GM21526 (cell line): Measurements from ENCODE around the gene TMCC1.
"Not testable (repeated sequence)": the region's sequence is repeated elsewhere in the genome, so short reads cannot be mapped to it uniquely, and the experiment has no call there.

Experiments
- ATAC-seq: cut with Tn5 transposase; IDR thresholded peaks from one replicate; pipeline ENCODE4 v1.9.1; 2021; ENCODE audit warnings: moderate library complexity; ENCODE audit not compliant: unreplicated experiment, low FRiP score

The TMCC1 gene

GRCh38 chr3:129892857-129893580 is 492 bp downstream of the TMCC1 start:
- ATAC-seq = peak; percentile 54

- no peak for ATAC-seq
Observed at GRCh38 chr3:129892486-129892856, 1.0 kb downstream of the TMCC1 start.

DNA sequence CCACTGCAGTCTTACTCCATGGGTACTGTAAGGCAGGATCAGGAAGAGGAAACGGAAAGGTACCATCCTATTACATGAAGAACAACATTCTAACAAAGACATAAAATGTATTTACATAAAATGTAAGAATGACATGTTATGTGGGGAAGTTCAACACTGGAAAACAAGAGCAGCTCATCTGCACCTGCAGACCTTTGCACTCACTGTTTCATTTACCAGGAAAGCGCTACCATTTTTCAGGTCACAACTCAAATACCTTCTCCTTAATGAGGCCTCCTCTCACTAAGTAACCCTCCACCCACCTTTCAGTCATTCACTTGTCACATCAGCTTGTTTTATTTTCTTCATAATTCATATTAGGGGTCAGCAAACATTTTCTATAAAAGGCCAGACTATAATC is 2.6 kb downstream of the TMCC1 start:
- ATAC-seq = no peak

DNA sequence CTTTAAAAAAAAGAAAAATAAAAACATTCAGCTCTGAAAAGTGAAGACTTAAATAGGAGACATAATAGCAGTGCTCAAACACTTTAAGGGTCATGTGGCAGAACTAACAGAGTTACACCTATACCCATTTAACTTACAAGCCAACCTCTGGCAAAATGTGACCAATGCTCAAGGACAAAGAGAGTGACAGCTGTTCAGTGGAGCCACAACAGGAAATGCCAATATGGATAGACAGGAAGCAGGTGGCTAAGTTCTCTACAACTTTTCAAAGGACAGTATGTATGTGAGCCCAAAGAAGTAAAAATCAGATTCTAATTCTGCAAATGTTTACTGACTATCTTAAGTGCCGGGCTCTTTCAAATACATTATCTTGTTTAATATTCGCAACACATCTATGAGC is 3.4 kb downstream of the TMCC1 start:
- no peak for ATAC-seq

DNA sequence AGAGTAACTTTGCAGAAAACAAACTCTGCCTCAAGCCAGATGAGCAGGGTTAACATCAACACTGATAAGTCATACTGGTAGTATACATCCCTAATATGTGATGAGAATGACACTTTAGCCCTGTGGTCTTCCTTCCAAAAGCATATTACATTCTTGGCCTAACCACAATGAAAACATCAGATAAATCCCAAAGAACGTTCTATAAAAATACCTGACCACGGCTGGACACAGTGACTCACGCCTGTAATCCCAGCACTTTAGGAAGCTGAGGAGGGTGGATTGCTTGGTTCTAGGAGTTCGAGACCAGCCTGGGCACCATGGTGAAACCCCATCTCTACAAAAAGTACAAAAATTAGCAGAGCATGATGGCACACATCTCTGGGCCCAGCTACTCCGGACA is 4.7 kb downstream of the TMCC1 start:
- no peak for ATAC-seq

GRCh38 chr3:129881261-129881660 is 12.2 kb downstream of the TMCC1 start:
- no peak for ATAC-seq

GRCh38 chr3:129878355-129878754 is 15.2 kb downstream of the TMCC1 start:
- ATAC-seq = no peak

DNA sequence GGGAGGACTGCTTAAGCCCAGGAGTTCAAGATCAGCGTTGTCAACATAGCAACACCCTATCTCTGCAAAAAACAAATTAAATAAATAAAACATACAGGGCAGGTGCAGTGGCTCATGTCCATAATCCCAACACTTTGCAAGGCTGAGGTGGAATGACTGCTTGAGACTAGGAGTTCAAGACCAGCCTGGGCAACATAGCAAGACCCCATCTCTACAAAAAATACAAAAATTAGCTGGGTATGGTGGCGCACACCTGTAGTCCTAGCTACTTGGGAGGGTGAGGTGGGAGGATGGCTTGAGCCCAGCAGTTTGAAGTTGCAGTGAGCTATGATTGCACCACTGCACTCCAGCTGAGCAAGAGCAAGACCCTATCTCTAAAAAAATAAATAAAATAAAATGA is 19.0 kb downstream of the TMCC1 start:
- ATAC-seq = not testable (repeated sequence)

GRCh38 chr3:129868912-129869311 is 24.6 kb downstream of the TMCC1 start:
- ATAC-seq = no peak

DNA sequence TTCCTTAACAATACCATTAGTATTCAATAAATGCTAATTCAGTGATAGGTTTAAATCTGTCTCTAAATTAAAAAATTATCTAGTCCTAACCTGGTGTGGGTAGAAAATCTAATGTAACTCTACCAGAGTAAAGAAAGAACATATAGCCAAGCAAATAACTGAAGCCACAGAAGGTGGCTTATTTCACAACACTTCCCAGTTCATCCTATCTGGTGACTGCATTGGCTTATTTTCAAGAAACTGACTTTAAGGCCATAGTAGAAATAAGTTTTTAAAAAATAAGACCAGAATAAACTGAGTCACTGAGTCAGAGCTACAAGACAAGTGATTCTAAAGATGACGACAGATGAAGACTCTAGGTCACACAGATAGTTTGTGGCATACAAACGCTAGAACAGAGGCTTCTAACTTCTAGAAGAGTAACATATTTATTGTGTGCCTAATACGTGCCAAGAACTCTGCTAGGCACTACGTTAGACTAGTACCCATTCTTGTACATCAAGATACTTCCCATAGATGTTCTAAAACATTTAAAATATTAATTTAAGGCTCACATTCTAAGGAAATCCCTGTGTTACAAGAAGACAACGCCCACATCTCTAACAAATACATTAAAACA is 25.9 kb downstream of the TMCC1 start:
- no peak for ATAC-seq

GRCh38 chr3:129865806-129866205 is 27.7 kb downstream of the TMCC1 start:
- no peak for ATAC-seq

- ATAC-seq = no peak
Observed at GRCh38 chr3:129864519-129864918, 29.0 kb downstream of the TMCC1 start.

- no peak for ATAC-seq
Observed at GRCh38 chr3:129859272-129859671, 34.2 kb downstream of the TMCC1 start.

DNA sequence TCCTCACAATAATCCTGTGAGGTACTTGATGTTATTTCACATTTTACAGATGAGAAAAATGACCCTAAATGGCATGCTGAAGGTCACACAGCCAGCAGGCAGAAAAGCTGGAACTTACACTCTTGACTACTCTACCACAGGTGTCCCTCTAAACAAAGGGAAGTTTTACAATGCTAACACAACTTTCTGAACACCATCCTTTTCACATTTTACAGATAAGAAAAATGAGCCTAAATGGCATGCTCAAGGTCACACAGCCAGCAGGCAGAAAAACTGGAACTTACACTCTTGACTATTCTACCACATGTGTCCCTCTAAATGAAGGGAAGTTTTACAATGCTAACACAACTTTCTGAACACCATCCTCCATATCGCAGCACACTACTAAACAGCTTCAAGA is 35.6 kb downstream of the TMCC1 start:
- no peak for ATAC-seq

GRCh38 chr3:129856790-129857189 is 36.7 kb downstream of the TMCC1 start:
- ATAC-seq = not testable (repeated sequence)

DNA sequence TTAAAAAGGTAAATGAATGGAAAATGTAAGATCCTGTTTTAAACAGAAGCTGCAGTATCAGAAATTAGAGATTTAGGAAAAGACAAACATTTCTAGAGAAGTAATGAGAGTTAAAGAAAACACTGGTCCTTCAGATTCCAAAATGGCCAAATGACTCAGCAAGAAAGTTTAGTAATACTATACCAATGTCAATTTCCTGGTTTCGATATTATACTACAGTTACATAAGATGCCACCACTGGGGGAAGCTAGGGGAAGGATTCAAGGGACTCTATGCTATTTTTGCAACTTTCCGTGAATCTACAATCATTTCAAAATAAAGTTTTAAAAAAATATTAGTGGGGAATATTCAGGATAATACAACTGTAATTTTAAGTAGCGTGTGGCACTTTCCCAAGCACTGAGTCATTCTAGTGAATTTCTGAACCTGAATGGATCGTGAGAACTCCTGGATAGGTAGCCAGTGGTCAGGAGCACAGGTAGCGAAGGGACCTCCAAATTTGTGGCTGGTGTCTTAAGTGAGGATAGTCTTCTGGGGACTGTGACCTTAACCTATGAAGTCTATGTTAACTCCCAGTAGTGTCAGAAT is 37.6 kb downstream of the TMCC1 start:
- ATAC-seq = no peak

DNA sequence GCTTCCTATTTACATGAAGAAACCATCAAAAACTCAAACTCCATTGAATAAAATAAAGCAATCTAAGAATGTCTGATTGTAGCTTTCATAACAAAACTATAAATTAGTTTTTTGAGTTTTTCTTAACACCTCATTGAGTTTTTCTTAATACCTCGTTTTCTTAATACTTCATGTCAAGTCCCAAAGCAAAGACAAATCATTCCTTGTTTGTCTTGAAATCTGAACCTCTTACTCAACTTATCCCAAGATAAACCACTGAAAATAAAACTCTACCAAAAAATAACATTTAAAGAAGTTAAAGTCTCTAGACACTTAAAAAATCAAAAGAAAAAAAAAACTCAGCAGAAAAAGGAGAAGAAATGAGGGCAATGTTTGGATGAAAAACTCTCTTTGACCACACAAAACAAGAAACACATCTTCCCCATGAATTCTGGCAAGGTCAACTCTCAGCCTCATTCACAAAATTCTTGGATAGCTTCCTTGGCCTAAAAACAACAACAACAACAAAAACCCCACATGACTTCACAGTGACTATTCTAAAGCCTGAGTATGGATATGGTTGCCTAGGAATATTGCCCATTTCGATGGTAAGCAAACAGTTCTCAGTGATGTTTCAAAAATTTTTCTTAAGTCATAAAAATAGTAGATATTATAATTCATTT is 38.2 kb downstream of the TMCC1 start:
- ATAC-seq = no peak

DNA sequence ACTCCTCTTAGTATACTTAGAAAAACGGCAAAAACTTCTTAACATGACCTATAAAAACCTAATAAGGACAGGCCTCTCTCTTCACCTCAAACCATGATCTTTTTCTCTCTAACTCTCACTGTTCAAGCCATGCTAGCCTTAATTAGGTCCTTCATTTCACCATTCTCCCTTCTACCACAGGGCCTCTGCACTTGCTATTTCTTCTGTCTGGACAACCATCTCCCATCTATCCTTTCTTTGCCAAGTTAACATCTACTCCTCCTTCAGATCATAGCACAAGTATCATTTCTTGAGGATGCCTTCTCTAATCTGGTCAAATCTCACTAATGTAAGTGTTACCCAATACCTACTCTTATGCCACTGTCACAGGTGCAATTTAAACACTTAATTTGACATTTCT is 39.1 kb downstream of the TMCC1 start:
- ATAC-seq = no peak

- no peak for ATAC-seq
Observed at GRCh38 chr3:129845956-129846355, 47.6 kb downstream of the TMCC1 start.

DNA sequence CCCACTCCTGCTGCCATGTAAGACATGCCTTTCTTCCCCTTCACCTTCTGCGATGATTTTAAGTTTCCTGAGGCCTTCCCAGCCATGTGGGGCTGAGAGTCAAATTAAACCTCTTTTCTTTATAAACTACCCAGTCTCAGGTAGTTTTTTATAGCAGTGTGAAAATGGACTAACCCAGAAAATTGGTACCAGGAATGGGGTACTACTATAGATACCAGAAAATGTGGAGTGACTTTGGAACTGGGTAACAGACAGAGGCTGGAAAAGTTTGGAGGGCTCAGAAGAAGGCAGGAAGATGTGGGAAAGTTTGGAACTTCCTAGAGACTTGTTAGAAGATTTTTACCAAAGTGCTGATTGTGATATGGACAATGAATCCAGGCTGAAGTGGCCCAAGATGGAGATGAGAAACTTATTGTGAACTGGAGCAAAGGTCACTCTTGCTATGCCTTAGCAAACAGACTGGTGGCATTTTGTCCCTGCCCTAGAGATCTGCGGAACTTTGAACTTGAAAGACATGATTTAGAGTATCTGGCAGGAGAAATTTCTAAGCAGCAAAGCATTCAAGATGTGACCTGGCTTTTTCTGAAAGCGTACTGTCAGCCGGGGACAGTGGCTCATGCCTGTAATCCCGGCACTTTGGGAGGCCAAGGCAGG is 52.7 kb downstream of the TMCC1 start:
- no peak for ATAC-seq

DNA sequence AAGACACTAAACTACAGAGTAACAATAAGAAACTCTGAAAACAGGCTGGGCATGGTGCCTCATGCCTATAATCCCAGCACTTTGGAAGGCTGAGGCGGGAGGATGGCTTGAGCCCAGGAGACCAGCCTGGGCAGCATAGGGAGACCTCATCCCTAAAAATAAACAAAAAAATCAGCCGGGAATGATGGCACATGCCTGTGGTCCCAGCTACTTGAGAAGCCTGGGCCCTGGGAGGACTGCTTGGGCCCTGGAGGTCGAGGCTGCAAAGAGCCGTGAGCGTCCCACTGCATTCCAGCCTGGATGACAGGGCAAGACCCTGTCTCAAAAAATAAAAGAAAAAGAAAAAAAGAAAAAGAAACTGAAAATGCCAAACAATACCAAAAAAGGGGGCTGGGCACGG is 55.4 kb downstream of the TMCC1 start:
- no peak for ATAC-seq
